ENCODE measurements around the gene SERF2.
"Not testable (repeated sequence)": the region's sequence is repeated elsewhere in the genome, so short reads cannot be mapped to it uniquely, and the experiment has no call there.

SERF2 gene

GRCh38 chr15:43830691-43831275 is 38.7 kb downstream of the SERF2 start:
- not testable (repeated sequence) for DNase-seq

DNA sequence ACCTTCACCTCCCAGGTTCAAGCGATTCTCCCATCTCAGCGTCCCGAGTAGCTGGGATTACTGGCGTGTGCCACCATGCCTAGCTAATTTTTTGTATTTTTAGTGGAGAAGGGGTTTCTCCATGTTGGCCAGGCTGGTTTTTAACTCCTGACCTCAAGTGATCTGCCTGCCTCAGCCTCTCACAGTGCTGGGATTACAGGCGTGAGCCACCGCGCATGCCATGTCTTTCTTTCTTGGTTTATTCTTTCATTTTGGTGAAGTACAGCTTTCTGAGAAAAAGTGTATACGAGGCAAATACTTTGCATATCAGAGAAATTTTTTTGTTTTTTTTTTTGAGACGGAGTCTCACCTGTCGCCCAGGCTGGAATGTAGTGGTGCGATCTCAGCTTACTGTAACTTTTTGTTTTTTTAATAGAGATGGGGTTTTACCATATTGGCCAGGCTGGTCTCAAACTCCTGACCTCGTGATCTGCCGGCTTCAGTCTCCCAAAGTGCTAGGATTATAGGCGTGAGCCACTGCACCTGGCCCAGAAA is 39.5 kb downstream of the SERF2 start:
- DNase-seq: not testable (repeated sequence)

DNA sequence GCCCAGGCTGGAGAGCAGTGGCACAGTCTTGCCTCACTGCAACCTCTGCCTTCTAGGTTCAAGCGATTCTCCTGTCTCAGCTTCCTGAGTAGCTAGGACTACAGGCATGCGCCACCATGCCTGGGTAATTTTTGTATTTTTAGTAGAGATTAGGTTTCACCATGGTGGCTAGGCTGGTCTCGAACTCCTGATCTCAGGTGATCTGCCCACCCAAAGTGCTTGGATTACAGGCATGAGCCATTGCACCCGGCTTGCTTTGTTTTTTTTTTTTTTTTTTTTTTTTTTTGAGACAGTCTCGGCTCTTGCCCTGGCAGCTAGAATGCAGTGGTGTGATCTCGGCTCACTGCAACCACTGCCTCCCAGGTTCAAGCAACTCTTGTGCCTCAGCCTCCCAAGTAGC is 40.4 kb downstream of the SERF2 start:
- DNase-seq: not testable (repeated sequence)

DNA sequence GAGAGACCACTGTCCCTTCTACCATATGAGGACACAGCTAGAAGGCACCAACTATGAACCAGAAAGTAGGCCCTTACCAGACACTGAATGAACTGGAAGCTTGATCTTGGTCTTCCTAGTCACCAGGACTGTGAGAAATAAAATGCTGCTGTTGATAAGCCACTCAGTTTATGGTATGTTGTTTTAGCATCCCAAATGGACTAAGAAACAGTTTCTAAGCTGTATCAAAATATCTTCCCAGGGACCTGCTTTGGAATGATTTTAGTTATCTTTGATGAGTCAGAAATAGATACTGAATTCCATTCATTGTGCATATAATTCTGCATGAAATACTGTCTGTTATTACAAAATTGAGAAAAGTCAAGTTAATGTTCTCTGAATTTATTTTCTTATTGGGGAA is 53.3 kb downstream of the SERF2 start:
- no peak for DNase-seq

Measured in effector CD8-positive, alpha-beta T cell (primary cell).